ENCODE results near the gene TRIO.

TRIO gene

DNA sequence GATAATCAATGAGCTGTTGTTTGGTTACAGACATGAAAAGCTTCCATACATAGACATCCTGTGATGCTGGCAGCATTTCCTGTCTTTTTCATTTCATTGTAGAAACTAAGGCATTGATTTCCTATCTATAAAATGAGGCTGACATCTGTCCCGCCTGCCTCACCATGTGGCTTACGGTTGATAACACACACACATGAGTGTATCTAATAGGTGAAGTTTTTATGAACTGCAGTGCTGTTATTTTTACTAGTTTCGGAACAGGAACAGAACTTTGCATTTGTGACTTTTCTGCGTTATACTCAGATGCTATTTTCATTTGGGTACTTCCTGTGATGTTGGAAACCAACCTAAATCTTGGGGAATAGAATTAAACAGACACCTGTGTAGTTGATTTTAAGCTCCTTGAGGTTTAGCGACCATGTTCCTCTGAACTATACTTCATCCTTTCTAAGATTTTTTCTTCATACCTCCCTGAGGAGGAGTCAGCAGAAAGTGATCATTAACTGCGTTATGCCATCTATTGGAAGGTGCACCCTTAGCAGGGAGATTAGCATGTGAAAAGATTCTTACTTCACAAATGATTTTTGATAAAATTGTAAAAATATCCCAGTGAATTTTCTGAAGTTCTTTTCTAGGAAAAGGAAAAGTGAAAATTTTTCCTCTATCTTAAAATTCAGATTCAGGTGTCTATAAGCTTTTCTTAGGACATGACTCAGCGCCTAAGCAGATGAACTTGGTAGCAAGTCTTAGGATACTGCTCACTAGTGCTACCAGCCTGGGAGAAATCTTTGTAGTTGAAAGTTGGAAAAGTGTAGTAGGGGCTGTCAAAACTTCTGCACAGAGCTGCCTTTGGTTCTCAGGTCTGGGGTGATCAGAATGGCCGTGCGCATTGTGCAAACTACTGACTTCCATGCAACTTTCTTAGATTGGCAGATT lies 134.5 kb downstream of the TRIO start:
- in situ Hi-C loops (cut with HindIII; ENCODE audit: low pct_ligation_motif_present, low sequenced_read_pairs), result loop anchor here (25.0 kb wide), 1 partner anchor 290 kb away; no protein-coding TSS in a partner anchor
- DNase-seq, result no peak
- TF ChIP-seq, protein P1, sequence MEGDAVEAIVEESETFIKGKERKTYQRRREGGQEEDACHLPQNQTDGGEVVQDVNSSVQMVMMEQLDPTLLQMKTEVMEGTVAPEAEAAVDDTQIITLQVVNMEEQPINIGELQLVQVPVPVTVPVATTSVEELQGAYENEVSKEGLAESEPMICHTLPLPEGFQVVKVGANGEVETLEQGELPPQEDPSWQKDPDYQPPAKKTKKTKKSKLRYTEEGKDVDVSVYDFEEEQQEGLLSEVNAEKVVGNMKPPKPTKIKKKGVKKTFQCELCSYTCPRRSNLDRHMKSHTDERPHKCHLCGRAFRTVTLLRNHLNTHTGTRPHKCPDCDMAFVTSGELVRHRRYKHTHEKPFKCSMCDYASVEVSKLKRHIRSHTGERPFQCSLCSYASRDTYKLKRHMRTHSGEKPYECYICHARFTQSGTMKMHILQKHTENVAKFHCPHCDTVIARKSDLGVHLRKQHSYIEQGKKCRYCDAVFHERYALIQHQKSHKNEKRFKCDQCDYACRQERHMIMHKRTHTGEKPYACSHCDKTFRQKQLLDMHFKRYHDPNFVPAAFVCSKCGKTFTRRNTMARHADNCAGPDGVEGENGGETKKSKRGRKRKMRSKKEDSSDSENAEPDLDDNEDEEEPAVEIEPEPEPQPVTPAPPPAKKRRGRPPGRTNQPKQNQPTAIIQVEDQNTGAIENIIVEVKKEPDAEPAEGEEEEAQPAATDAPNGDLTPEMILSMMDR (IDR thresholded peaks at IDR 0.05; ENCODE audit: low read depth, low read length, missing control alignments), result no peak
- Histone ChIP-seq H3K36me3 (replicated peaks) (peaks cover 37% of the 10 kb centered on the region), H3K4me3 (ENCODE audit: low read depth, low read length) (no peak overlapping the region), H3K27me3 (replicated peaks) (no peaks in the 10 kb centered on the region), H3K27ac (no peak overlapping the region)

DNA sequence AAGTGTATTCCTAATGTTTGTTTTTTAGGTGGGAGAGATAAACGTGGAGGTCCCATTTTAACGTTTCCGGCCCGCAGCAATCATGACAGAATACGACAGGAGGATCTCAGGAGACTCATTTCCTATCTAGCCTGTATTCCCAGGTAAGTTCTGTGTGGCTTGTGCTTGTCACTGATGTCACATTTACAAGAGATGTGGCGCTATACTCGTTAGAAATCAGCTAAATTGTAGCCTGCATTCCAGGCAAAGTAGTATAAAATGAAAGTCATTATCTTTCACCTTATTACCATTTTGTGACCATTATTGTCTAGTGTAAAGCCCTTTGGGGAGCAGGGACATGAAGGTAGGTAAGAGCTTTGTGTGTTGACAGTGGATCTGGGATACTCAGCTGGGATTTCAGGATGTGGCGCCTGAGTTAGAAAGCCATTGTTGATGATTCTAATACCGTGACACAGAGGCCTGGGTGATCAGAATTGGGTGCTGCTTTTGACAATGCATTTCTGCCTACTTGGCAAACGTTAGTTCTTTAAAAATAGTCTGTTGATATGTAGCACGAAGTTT lies 137.2 kb downstream of the TRIO start:
- no peak overlapping the region for H3K4me3 ChIP-seq (ENCODE audit: low read depth, low read length)
- H3K27me3 ChIP-seq (replicated peaks), result no peaks in the 10 kb centered on the region
- in situ Hi-C loops (cut with HindIII; ENCODE audit: low pct_ligation_motif_present, low sequenced_read_pairs), result loop anchor here (25.0 kb wide), 1 partner anchor 293 kb away; no protein-coding TSS in a partner anchor
- TF ChIP-seq, protein P1 (IDR thresholded peaks at IDR 0.05; ENCODE audit: low read depth, low read length, missing control alignments), result no peak
- H3K27ac ChIP-seq, result no peak overlapping the region
- no peak for DNase-seq
- peaks cover 49% of the 10 kb centered on the region for H3K36me3 ChIP-seq (replicated peaks)

DNA sequence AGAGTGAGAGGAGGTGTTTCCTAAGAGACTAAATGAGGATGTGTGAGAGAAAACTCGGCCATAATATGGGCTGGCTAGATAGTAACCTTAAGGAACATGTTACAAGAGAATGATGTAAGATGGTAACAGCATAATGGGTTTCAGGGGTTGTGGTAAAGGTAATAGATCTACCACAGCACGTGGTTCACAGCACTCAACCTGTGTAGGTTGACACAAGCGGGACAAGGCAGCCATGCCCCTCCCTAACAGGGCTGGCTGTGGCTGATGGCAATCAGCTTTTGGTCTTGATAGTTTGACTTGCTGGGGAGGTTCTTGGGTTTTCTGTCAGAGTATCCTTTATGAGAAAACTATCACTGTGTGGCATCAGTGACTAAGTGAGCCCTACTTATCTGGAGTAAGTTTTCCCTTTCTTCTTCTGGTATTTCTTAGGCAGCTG lies 138.6 kb downstream of the TRIO start:
- H3K36me3 ChIP-seq (replicated peaks), result peaks cover 48% of the 10 kb centered on the region
- no peaks in the 10 kb centered on the region for H3K27me3 ChIP-seq (replicated peaks)
- in situ Hi-C loops (cut with HindIII; ENCODE audit: low pct_ligation_motif_present, low sequenced_read_pairs), result loop anchor here (25.0 kb wide), 1 partner anchor 294 kb away; no protein-coding TSS in a partner anchor
- DNase-seq, result no peak
- TF ChIP-seq, protein P1 (IDR thresholded peaks at IDR 0.05; ENCODE audit: low read depth, low read length, missing control alignments), result no peak
- H3K4me3 ChIP-seq (ENCODE audit: low read depth, low read length), result no peak overlapping the region
- no peak overlapping the region for H3K27ac ChIP-seq

DNA sequence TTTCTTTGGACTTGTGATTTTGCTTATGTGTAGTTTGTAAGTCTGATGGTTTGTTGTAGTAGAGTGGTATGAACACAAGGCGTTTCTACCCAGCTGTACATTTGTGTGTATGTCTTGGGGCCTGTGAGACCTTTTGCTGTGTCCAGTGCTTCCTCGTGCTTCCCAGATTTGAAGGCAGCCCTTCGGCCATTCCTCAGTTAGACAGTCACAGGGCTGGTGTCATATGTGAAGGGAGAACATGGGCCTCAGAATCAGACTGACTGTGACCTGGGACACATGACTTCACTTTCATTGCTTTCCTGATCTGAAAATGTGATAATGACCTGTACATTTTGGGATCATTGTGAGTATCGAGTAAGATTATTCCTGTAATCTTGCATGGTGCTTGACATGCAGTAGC lies 140.0 kb downstream of the TRIO start:
- in situ Hi-C loops (cut with HindIII; ENCODE audit: low pct_ligation_motif_present, low sequenced_read_pairs), result loop anchor here (25.0 kb wide), 1 partner anchor 296 kb away; no protein-coding TSS in a partner anchor
- H3K4me3 ChIP-seq (ENCODE audit: low read depth, low read length), result no peak overlapping the region
- H3K27me3 ChIP-seq (replicated peaks), result no peaks in the 10 kb centered on the region
- no peak overlapping the region for H3K27ac ChIP-seq
- TF ChIP-seq, protein P1 (IDR thresholded peaks at IDR 0.05; ENCODE audit: low read depth, low read length, missing control alignments), result no peak
- peaks cover 60% of the 10 kb centered on the region for H3K36me3 ChIP-seq (replicated peaks)
- DNase-seq, result no peak

DNA sequence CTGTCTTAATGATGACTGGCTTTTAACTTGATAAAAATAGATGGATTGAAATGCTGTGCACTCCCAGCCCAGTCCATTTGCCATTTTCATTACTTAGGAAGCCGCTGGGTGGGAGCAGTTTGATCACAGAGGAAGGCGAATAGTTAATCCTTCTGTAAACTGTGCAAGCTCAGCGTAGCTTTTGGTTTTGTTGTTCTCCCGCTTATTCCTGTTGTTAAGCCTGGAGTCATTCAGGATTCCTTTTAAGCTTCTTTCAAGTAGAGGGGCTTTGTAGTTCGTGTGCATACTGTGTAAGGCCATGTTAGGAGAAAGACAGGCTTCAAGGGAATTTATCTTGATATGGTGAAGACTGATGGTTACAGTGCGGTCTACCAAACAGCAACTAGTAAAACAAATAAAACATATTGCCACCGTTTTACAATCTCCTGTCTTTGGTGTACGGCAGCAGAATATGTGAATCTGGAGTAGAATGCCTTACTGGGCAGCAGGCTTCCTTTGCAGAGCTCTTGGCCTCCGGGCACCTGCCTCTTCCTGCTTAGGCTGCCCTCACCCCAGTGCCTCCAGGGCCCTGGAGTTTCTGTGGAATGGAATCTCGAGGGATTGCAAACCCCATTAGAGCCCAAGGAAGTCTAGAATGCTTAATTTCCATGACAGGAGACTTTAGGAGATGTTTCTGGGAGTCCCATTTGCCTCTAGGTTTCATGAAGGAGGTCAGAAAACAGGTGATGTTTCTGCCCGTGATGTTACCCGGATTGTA lies 141.4 kb downstream of the TRIO start:
- H3K27me3 ChIP-seq (replicated peaks), result no peaks in the 10 kb centered on the region
- H3K27ac ChIP-seq, result no peak overlapping the region
- TF ChIP-seq, protein P1 (IDR thresholded peaks at IDR 0.05; ENCODE audit: low read depth, low read length, missing control alignments), result no peak
- H3K36me3 ChIP-seq (replicated peaks), result peaks cover 72% of the 10 kb centered on the region
- H3K4me3 ChIP-seq (ENCODE audit: low read depth, low read length), result no peak overlapping the region
- DNase-seq, result no peak
- in situ Hi-C loops (cut with HindIII; ENCODE audit: low pct_ligation_motif_present, low sequenced_read_pairs), result loop anchor here (25.0 kb wide), 1 partner anchor 297 kb away; no protein-coding TSS in a partner anchor
